Right lobe of liver (tissue), 4 donors: ENCODE measurements around the gene HBB.

ENCODE experiments used
- POLR2A ChIP-seq: fragments of 450-650 bp; IDR thresholded peaks from one replicate; pipeline ENCODE4 v1.6.1; 2017; ENCODE audit warnings: antibody characterized with exemption, mild to moderate bottlenecking
- TF ChIP-seq, protein P1 (sequence below), 4 donors: fragments of 200-600 bp in 3 of 4; fragments of 450-650 bp in 1 of 4; IDR thresholded peaks; one replicate each; pipeline versions ENCODE4 v1.5.1 to v1.8.0; 2016 to 2022; ENCODE audit warnings: antibody characterized with exemption in 4 of 4, mild to moderate bottlenecking in 2 of 4
- donor health status: DM: no; HTN: no; CAD: no.
- donor health status: DM: no; HTN: no; CAD: no.
- donor health status: DM: no; HTN: yes; CAD: no.

DNA sequence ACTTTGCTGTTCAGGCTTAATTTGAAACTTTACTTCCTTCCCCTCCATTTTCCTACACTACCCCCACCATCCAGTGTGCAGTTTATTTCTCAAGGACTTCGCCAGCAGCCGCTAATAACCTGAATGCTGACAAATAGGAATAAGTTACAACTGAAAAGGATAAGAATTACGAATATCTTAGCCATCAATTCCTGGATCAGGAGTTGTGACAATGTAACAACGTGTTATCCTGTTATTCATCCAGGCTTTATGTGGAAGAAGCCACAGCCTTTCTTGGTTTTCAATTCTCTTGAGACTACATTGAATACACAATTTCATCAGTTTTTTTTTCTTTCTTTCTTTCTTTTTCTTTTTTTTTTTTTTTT is 16.9 kb upstream of the HBB start:
- TF ChIP-seq, protein P1, sequence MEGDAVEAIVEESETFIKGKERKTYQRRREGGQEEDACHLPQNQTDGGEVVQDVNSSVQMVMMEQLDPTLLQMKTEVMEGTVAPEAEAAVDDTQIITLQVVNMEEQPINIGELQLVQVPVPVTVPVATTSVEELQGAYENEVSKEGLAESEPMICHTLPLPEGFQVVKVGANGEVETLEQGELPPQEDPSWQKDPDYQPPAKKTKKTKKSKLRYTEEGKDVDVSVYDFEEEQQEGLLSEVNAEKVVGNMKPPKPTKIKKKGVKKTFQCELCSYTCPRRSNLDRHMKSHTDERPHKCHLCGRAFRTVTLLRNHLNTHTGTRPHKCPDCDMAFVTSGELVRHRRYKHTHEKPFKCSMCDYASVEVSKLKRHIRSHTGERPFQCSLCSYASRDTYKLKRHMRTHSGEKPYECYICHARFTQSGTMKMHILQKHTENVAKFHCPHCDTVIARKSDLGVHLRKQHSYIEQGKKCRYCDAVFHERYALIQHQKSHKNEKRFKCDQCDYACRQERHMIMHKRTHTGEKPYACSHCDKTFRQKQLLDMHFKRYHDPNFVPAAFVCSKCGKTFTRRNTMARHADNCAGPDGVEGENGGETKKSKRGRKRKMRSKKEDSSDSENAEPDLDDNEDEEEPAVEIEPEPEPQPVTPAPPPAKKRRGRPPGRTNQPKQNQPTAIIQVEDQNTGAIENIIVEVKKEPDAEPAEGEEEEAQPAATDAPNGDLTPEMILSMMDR (IDR thresholded peaks at IDR 0.05): no peak
- TF ChIP-seq POLR2A: no peak
